Measurements from ENCODE around the gene TMEM43. TPM values are rescaled to one million over a fixed set of nuclear protein-coding genes. Genes with fewer than 3 reads are reported as not detected.
"Not testable (repeated sequence)": the region's sequence is repeated elsewhere in the genome, so short reads cannot be mapped to it uniquely, and the experiment has no call there.

The TMEM43 gene
- polyA plus RNA-seq, 4 donors: 52.8 to 63.9 (median 56.9) TPM

DNA sequence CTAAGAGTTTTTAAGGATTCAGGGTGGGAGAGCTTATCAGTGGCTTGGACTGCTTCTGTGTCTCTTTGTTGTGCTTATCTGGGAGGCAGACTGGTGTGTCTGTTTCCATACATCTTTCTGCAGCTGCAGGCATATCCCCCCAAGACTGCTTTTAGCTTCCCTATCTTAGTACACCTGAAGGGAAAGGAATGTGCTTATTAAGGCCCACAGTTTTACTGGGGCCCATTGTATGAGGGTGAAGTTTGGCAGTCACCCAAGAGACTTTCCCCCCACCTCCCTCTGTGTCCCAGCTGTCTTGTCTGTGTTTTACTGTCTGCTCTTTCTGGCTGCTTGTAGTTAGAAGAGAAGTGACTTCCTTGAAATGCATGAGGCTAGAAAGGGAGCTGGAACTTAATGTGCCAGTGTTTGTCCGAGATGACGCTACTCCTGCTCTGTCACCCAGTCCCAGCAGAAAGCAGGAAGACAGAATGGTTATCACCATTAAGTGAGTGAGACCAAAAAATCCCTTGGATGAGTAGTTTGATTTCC, 3.9 kb upstream of the TMEM43 start:
- DNase-seq (ENCODE audit: low read depth in 4 of 4, low spot score in 2 of 4): not testable (repeated sequence)

- no peak for DNase-seq (ENCODE audit: low read depth in 4 of 4, low spot score in 2 of 4)
Measured at GRCh38 chr3:14121859-14122258, 3.0 kb upstream of the TMEM43 start.

GRCh38 chr3:14122301-14122700, 2.6 kb upstream of the TMEM43 start:
- DNase-seq (ENCODE audit: low read depth in 4 of 4, low spot score in 2 of 4): no peak

GRCh38 chr3:14123308-14124222, 1.3 kb upstream of the TMEM43 start:
- DNase-seq (ENCODE audit: low read depth in 4 of 4, low spot score in 2 of 4): no peak

DNA sequence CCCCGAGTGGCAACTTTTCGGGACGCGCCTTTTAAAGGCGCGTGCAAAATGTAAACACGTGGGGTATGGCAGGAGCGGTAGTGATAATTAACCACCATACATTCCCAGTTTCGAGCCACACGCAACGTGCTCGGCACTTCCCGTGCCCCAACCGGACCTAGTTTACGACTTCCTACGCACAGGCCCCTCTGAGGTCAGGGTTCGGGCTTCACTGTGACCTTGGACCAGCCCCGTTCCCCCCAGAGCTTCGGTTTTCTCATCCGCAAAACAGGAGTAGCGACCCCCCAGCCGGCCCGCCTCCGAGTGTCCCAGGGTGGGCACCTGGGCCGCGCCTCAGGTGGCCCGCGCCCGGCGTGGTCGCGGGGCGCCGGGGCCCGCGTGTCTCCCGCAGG, 633 bp upstream of the TMEM43 start:
- no peak for DNase-seq (ENCODE audit: low read depth in 4 of 4, low spot score in 2 of 4)

- peak in 1 of 4 donors; percentile 46 for DNase-seq (ENCODE audit: low read depth in 4 of 4, low spot score in 2 of 4)
Measured at GRCh38 chr3:14125193-14126016, 553 bp downstream of the TMEM43 start.

DNA sequence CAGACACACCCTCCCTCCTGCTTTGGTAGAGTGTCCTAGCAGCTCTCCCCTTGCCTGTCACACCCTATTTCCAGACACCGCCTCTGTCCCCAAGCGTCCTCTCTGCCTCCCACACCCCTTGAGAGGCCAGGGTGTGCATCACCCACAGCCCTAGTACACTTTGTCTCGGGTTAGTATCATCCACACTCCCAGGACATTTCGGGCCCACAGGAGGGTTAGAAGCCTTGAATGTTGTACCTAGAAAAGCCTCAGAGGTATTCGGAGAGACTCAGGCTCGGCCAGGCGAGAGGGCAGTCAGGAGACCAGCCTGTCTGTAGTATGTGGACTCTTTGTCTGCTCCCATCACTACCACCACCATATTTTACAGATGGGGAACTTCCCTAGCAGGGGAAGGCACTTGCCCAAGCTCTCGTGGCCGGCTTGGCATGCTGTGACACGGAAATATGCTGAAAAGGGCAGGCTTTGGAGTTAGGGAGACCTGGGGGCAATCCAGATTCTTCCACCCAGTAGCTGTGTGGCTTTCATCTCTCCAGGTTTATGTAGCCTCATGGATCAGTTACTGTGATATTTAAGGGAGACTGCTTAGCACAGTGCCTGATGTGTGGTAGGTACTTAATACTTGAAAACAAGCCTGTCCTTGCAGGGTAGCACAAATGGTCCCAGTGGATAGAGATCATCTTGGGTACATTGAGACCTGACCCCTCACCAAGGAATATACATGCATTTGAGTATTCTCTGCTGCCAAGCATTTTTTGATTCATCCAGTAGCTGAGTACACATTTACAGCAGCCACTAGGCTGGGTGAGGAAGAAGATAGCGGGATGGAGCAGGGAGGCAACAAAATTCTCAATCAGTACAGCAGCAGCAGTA, 1.4 kb downstream of the TMEM43 start:
- DNase-seq (ENCODE audit: low read depth in 4 of 4, low spot score in 2 of 4): no peak

DNA sequence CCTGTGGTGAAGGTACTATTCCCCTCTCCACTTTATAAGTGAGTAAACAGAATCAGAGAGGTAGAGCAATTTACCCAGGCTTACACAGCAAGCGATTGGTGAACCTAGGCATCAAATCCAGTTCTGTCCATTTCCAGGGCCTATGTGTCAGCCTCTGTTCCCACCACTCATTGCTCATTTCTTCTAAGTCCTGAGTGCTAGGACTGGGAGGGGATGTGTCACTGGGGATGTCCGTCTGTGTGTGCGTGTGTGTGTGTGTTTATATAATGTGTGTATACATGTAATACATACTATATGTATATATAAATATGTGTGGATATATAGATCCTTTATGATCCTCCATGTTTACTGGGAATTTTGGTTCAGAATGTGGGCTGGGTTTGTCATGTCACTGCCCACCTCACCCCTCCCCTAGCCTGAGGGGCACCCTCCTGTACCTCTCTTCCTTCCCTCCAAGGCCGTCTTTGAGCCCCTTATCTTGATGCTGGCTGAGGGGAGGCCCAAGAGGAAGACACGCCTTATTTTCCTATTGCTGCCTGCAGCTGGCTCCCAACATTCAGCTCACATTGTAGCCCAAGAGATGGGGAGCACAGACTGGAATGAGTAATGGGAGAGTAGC, 2.1 kb downstream of the TMEM43 start:
- DNase-seq (ENCODE audit: low read depth in 4 of 4, low spot score in 2 of 4): no peak

GRCh38 chr3:14127516-14128161, 2.8 kb downstream of the TMEM43 start:
- no peak for DNase-seq (ENCODE audit: low read depth in 4 of 4, low spot score in 2 of 4)

- no peak for DNase-seq (ENCODE audit: low read depth in 4 of 4, low spot score in 2 of 4)
Measured at GRCh38 chr3:14128724-14129123, 3.9 kb downstream of the TMEM43 start.

GRCh38 chr3:14129296-14129695, 4.4 kb downstream of the TMEM43 start:
- no peak for DNase-seq (ENCODE audit: low read depth in 4 of 4, low spot score in 2 of 4)

GRCh38 chr3:14130230-14130629, 5.4 kb downstream of the TMEM43 start:
- DNase-seq (ENCODE audit: low read depth in 4 of 4, low spot score in 2 of 4): no peak

- no peak for DNase-seq (ENCODE audit: low read depth in 4 of 4, low spot score in 2 of 4)
Measured at GRCh38 chr3:14130707-14131106, 5.9 kb downstream of the TMEM43 start.

DNA sequence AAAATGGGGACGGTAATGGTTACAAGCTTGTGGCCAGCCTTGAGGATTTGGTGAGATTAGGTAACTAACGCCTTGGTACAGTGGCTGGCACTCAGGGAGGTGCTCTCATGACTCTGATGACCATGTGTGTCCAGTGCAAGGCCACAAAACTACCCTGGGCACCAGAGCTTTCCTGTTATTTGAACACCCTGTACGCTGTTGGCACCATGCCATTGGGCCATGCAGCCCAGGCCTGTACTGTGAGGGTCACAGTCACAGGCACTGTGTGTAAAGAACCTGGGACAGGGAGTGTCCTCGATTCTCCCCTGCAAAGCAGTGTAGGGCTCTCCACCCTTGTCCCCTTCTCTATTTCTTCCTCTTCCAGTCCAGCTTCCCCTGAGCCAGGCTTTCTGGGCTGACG, 6.3 kb downstream of the TMEM43 start:
- DNase-seq (ENCODE audit: low read depth in 4 of 4, low spot score in 2 of 4): no peak

DNA sequence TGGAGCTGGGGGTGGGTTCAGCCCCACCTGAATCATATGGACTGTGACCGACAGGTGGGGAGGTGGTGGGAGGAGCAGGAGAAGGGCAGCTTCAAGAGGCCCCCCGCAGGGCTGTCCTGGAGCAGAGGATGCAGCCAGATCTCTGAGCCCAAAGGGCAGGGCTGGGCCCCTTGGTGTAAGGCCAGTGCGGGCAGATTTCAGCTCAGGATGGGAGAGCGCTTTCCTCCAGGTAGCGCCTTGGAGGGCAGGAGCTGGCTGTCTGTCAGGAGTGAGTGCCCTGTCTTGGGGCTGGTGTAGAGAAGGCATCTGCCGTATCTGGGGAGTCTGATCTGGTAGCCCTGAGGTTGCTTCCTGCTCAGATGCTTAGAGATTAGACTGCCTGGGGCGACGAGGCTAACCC, 7.3 kb downstream of the TMEM43 start:
- no peak for DNase-seq (ENCODE audit: low read depth in 4 of 4, low spot score in 2 of 4)

- no peak for DNase-seq (ENCODE audit: low read depth in 4 of 4, low spot score in 2 of 4)
Measured at GRCh38 chr3:14132689-14133088, 7.8 kb downstream of the TMEM43 start.

DNA sequence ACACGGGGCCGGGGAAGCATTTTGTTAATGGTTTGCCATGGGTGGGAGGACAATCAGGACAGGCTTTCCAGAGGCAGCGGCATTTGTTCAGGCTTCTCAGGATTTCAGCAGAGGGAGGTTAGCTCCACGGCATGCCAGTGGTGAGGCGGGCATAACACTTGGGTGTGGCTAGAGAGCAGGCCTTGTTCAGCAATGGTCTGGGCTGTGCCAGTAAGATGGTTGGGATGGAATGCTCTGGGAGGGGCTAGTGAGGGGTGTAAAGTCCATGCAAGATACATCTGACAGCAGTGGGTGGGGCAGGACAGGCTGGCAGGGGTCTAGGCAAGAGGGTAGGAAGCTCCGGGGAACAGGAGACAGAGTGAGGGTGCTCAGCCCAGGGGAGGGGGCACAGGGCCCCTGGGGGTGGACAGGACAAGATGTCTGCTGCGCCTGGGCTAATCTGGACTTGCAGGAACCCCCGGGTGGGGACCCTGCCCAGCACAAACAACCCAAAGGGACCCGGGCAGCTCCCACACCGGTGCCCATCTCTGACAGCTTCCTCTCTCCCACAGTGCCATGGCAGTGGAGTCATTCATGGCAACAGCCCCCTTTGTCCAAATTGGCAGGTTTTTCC, 8.4 kb downstream of the TMEM43 start:
- no peak for DNase-seq (ENCODE audit: low read depth in 4 of 4, low spot score in 2 of 4)

DNA sequence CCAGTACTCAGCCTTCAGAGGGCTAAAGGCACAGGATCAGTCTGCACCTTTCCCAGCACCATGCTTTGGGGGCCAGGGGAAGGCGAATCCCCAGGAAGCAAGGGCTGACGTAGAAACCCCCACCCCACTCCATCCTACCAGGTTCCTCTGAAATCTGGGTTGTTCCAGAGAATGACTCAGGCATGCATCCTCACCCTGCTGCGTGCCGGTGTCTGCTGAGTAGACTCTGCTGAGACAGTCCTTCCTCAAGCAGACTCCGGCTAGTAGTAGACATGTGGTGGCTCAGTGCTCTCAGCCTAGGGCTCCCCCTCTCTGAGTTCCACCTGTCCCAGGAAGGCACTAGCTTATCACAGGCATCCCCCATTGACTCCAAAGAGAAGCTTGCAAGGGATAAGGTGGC, 9.0 kb downstream of the TMEM43 start:
- DNase-seq (ENCODE audit: low read depth in 4 of 4, low spot score in 2 of 4): no peak

DNA sequence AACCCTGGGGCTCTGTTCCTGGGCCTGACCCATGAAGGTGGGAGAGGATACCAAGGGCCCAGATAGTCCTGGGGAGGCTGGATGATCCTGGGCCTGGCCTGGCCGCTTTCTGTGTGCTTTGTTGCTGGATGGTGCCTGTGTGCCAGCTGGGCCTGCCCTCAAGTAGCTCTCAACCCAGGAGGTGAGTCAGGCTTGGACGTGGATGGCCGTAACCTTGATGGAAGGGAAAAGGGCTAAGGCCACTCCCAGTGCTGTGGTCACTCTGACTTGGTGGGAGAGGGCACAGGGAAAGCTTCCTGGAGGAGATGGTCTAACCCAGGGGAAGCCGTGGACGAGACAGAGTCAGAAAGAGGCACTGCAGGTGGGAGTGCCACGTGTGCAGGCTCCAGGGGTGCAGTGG, 9.4 kb downstream of the TMEM43 start:
- DNase-seq (ENCODE audit: low read depth in 4 of 4, low spot score in 2 of 4): no peak
